Activated CD8-positive, alpha-beta memory T cell treated with anti-CD3 and anti-CD28 coated beads, Interleukin-2, amount 10 ng/mL, durations not matched to agents 7 days and 5 days (primary cell): ENCODE results near the gene CTNNB1. TPM values are rescaled to one million over a fixed set of nuclear protein-coding genes. Genes with fewer than 3 reads are reported as not detected.

ENCODE experiments used
- ATAC-seq: fragments of 150-1000 bp; cut with Tn5 transposase; one replicate; pipeline ENCODE4 v1.10.0; 2021; ENCODE audit warnings: moderate library complexity
- CTCF ChIA-PET: fragments of 350-600 bp; sonication (Branson Sonifier 250); formaldehyde crosslinking; loops from one replicate; lab custom pipeline; 2021; ENCODE audit warnings: antibody characterized with exemption; lab: Charles Lee
- DNase-seq: peaks from one replicate; pipeline ENCODE4 v3.0.0-alpha.2; 2020
- H3K27ac Mint-ChIP-seq: one replicate; pipeline ENCODE4 v1.8.0; 2021; ENCODE audit warnings: mild to moderate bottlenecking, mixed read lengths
- H3K27me3 Mint-ChIP-seq: one replicate; pipeline ENCODE4 v1.8.0; 2021; ENCODE audit warnings: mixed read lengths
- H3K36me3 Mint-ChIP-seq: one replicate; pipeline ENCODE4 v1.8.0; 2021; ENCODE audit warnings: mild to moderate bottlenecking, mixed read lengths
- H3K4me1 Mint-ChIP-seq: one replicate; pipeline ENCODE4 v1.8.0; 2021; ENCODE audit warnings: mixed read lengths
- H3K4me3 Mint-ChIP-seq: one replicate; pipeline ENCODE4 v1.8.0; 2021; ENCODE audit warnings: mild to moderate bottlenecking, moderate library complexity, mixed read lengths
- H3K9me3 Mint-ChIP-seq: one replicate; pipeline ENCODE4 v1.8.0; 2022; ENCODE audit warnings: low read depth, mixed read lengths
- total RNA-seq, 2 experiments: library from RNA; stranded (reverse); gene quantifications; one replicate each; pipeline ENCODE4 v1.2.3, GENCODE V29; 2021

CTNNB1 gene
- total RNA-seq, 2 experiments from 2014 or later, result 116 to 214 TPM

GRCh38 chr3:41213588-41213987 is 14.3 kb downstream of the CTNNB1 start:
- Mint-ChIP-seq H3K27ac (no peak overlapping the region), H3K36me3 (peaks cover 30% of the 10 kb centered on the region), H3K4me3 (no peak overlapping the region), H3K27me3 (no peaks in the 10 kb centered on the region), H3K4me1 (peaks cover 48% of the 10 kb centered on the region), H3K9me3 (no peaks in the 10 kb centered on the region)
- ATAC-seq (no peak), DNase-seq (no peak)
- CTCF ChIA-PET, result no interaction called here

- peaks cover 25% of the 10 kb centered on the region for H3K36me3 Mint-ChIP-seq
- CTCF ChIA-PET, result no interaction called here
- no peak for ATAC-seq
- no peak overlapping the region for H3K27ac Mint-ChIP-seq
- H3K27me3 Mint-ChIP-seq, result no peaks in the 10 kb centered on the region
- peaks cover 53% of the 10 kb centered on the region for H3K4me1 Mint-ChIP-seq
- no peak overlapping the region for H3K4me3 Mint-ChIP-seq
- no peak for DNase-seq
- H3K9me3 Mint-ChIP-seq, result no peaks in the 10 kb centered on the region
Observed at GRCh38 chr3:41216422-41216821, 17.1 kb downstream of the CTNNB1 start.

GRCh38 chr3:41216993-41217392 is 17.7 kb downstream of the CTNNB1 start:
- peaks cover 25% of the 10 kb centered on the region for H3K36me3 Mint-ChIP-seq

GRCh38 chr3:41219424-41219823 is 20.1 kb downstream of the CTNNB1 start:
- Mint-ChIP-seq H3K27ac (no peak overlapping the region), H3K27me3 (no peaks in the 10 kb centered on the region), H3K4me1 (peaks cover 49% of the 10 kb centered on the region), H3K36me3 (peaks cover 31% of the 10 kb centered on the region), H3K4me3 (no peak overlapping the region), H3K9me3 (no peaks in the 10 kb centered on the region)
- CTCF ChIA-PET, result interaction anchor here (1.1 kb wide), 1 partner anchor 28 kb away, joined by 3 read pairs; no protein-coding TSS in a partner anchor
- no peak for ATAC-seq
- DNase-seq, result no peak

More at GRCh38 chr3:41216993-41217392, 17.7 kb downstream of the CTNNB1 start:
- H3K4me1 Mint-ChIP-seq, result peaks cover 53% of the 10 kb centered on the region
- no peak overlapping the region for H3K27ac Mint-ChIP-seq
- H3K9me3 Mint-ChIP-seq, result no peaks in the 10 kb centered on the region
- no peak overlapping the region for H3K4me3 Mint-ChIP-seq
- ATAC-seq (no peak), DNase-seq (no peak)
- H3K27me3 Mint-ChIP-seq, result no peaks in the 10 kb centered on the region
- CTCF ChIA-PET, result no interaction called here

- H3K36me3 Mint-ChIP-seq, result peaks cover 45% of the 10 kb centered on the region
- no peaks in the 10 kb centered on the region for H3K9me3 Mint-ChIP-seq
- H3K27ac Mint-ChIP-seq, result no peak overlapping the region
- H3K27me3 Mint-ChIP-seq, result no peaks in the 10 kb centered on the region
- no peak overlapping the region for H3K4me3 Mint-ChIP-seq
- H3K4me1 Mint-ChIP-seq, result peaks cover 43% of the 10 kb centered on the region
- no peak for ATAC-seq
- DNase-seq, result no peak
- CTCF ChIA-PET, result no interaction called here
Observed at GRCh38 chr3:41220906-41221677, 21.8 kb downstream of the CTNNB1 start.

- ATAC-seq (no peak), DNase-seq (no peak)
- CTCF ChIA-PET, result no interaction called here
- Mint-ChIP-seq H3K27me3 (no peaks in the 10 kb centered on the region), H3K27ac (no peak overlapping the region), H3K9me3 (no peaks in the 10 kb centered on the region), H3K4me1 (peaks cover 41% of the 10 kb centered on the region), H3K4me3 (no peak overlapping the region), H3K36me3 (peaks cover 53% of the 10 kb centered on the region)
Observed at GRCh38 chr3:41222012-41222411, 22.7 kb downstream of the CTNNB1 start.

- ATAC-seq (no peak), DNase-seq (no peak)
- no peak overlapping the region for H3K4me3 Mint-ChIP-seq
- CTCF ChIA-PET, result no interaction called here
- no peak overlapping the region for H3K27ac Mint-ChIP-seq
- no peaks in the 10 kb centered on the region for H3K27me3 Mint-ChIP-seq
- H3K36me3 Mint-ChIP-seq, result peaks cover 56% of the 10 kb centered on the region
- H3K4me1 Mint-ChIP-seq, result peaks cover 37% of the 10 kb centered on the region
- no peaks in the 10 kb centered on the region for H3K9me3 Mint-ChIP-seq
Observed at GRCh38 chr3:41222501-41222900, 23.2 kb downstream of the CTNNB1 start.

- Mint-ChIP-seq H3K27ac (no peak overlapping the region), H3K4me3 (no peak overlapping the region), H3K36me3 (peaks cover 59% of the 10 kb centered on the region), H3K4me1 (peaks cover 34% of the 10 kb centered on the region), H3K9me3 (no peaks in the 10 kb centered on the region), H3K27me3 (no peaks in the 10 kb centered on the region)
- CTCF ChIA-PET, result no interaction called here
- DNase-seq (no peak), ATAC-seq (no peak)
Observed at GRCh38 chr3:41223078-41223477, 23.8 kb downstream of the CTNNB1 start.

- no peaks in the 10 kb centered on the region for H3K27me3 Mint-ChIP-seq
- H3K27ac Mint-ChIP-seq, result no peak overlapping the region
- H3K36me3 Mint-ChIP-seq, result peaks cover 66% of the 10 kb centered on the region
- no peak overlapping the region for H3K4me3 Mint-ChIP-seq
- ATAC-seq, result no peak
- peaks cover 35% of the 10 kb centered on the region for H3K4me1 Mint-ChIP-seq
- CTCF ChIA-PET, result no interaction called here
- DNase-seq, result no peak
- H3K9me3 Mint-ChIP-seq, result no peaks in the 10 kb centered on the region
Observed at GRCh38 chr3:41223691-41224090, 24.4 kb downstream of the CTNNB1 start.

DNA sequence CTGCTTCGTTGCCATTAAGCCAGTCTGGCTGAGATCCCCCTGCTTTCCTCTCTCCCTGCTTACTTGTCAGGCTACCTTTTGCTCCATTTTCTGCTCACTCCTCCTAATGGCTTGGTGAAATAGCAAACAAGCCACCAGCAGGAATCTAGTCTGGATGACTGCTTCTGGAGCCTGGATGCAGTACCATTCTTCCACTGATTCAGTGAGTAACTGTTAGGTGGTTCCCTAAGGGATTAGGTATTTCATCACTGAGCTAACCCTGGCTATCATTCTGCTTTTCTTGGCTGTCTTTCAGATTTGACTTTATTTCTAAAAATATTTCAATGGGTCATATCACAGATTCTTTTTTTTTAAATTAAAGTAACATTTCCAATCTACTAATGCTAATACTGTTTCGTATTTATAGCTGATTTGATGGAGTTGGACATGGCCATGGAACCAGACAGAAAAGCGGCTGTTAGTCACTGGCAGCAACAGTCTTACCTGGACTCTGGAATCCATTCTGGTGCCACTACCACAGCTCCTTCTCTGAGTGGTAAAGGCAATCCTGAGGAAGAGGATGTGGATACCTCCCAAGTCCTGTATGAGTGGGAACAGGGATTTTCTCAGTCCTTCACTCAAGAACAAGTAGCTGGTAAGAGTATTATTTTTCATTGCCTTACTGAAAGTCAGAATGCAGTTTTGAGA is 25.0 kb downstream of the CTNNB1 start:
- no peak for DNase-seq
- H3K27me3 Mint-ChIP-seq, result no peaks in the 10 kb centered on the region
- CTCF ChIA-PET, result no interaction called here
- peaks cover 68% of the 10 kb centered on the region for H3K36me3 Mint-ChIP-seq
- H3K9me3 Mint-ChIP-seq, result no peaks in the 10 kb centered on the region
- no peak overlapping the region for H3K4me3 Mint-ChIP-seq
- peaks cover 33% of the 10 kb centered on the region for H3K4me1 Mint-ChIP-seq
- no peak for ATAC-seq
- no peak overlapping the region for H3K27ac Mint-ChIP-seq

DNA sequence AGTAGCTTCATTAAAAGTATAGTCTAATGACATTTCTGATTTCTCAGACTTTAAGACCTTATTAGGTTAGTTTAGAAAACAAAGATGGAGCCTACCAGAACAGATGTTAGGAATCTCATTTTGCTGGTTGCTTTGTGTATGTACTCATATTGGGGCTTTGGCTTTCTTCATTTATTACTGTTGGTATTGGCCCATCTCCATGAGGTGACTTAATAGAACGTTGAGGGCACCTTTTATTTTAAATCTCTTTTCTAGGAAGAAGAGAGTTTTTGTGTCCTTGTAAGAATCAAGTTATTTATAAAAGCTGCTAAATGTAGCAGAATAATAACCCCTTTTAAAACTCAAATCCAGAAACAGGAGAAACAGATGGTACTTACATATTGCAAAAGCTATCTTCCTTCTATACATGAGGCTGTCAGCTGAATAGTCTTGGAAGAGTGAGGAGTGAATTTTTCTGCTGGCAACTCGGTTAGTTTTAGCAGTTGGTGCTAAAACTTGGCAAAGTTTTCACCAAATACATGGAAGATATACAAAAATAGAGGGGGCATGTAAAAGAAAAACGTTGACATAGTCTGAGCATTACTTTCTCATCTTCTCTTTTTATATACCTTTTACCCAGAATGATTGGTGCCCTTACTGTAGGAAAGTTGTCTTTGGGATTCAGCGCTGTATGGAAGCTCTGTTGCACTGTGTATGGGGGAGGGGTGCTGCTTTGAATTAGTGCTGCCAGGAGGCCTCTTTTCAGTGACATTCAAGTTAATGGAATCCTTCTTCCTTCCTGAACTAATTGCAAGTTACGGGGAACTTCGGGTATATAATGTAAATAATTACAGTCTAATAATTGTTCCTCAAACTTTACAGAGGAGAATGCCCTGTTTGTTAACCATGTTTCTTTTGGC is 35.8 kb downstream of the CTNNB1 start:
- no peak for ATAC-seq
- CTCF ChIA-PET, result no interaction called here

GRCh38 chr3:41236228-41236627 is 36.9 kb downstream of the CTNNB1 start:
- H3K4me1 Mint-ChIP-seq, result no peaks in the 10 kb centered on the region
- no peak overlapping the region for H3K4me3 Mint-ChIP-seq
- no peaks in the 10 kb centered on the region for H3K9me3 Mint-ChIP-seq
- CTCF ChIA-PET, result no interaction called here
- ATAC-seq (no peak), DNase-seq (no peak)
- no peaks in the 10 kb centered on the region for H3K27me3 Mint-ChIP-seq
- no peak overlapping the region for H3K27ac Mint-ChIP-seq
- peaks cover 77% of the 10 kb centered on the region for H3K36me3 Mint-ChIP-seq

More for the DNA sequence above, 35.8 kb downstream of the CTNNB1 start:
- Mint-ChIP-seq H3K27ac (no peak overlapping the region), H3K27me3 (no peaks in the 10 kb centered on the region), H3K36me3 (peaks cover 82% of the 10 kb centered on the region), H3K4me1 (no peaks in the 10 kb centered on the region), H3K4me3 (no peak overlapping the region), H3K9me3 (no peaks in the 10 kb centered on the region)
- DNase-seq, result no peak

- ATAC-seq (no peak), DNase-seq (no peak)
- Mint-ChIP-seq H3K36me3 (peaks cover 69% of the 10 kb centered on the region), H3K4me3 (no peak overlapping the region), H3K4me1 (no peaks in the 10 kb centered on the region), H3K9me3 (no peaks in the 10 kb centered on the region), H3K27ac (no peak overlapping the region), H3K27me3 (no peaks in the 10 kb centered on the region)
- CTCF ChIA-PET, result no interaction called here
Observed at GRCh38 chr3:41237907-41238306, 38.6 kb downstream of the CTNNB1 start.
